Omental fat pad (tissue), 4 donors: ENCODE measurements around the gene FH. TPM values are rescaled to one million over a fixed set of nuclear protein-coding genes. Genes with fewer than 3 reads are reported as not detected.

ENCODE experiments used
- ATAC-seq: fragments of 150-250 bp; one replicate; pipeline ENCODE4 v1.9.1; 2016; ENCODE audit warnings: mild to moderate bottlenecking, moderate library complexity; ENCODE audit not compliant: low FRiP score
- DNase-seq: peaks from one replicate; pipeline ENCODE4 v3.0.0-alpha.2; 2019; ENCODE audit warnings: low spot score
- CTCF ChIP-seq, 3 donors: fragments of 450-650 bp; IDR thresholded peaks; one replicate each; pipeline ENCODE4 v1.5.1; 2016 to 2017; ENCODE audit warnings: antibody characterized with exemption in 3 of 3, mild to moderate bottlenecking in 3 of 3, moderate library complexity in 2 of 3
- total RNA-seq, 4 donors: library from RNA; depleted of rRNA; stranded (reverse); fragments of >200 nt; gene quantifications; one replicate each; pipeline ENCODE4 v1.1.0, GENCODE V29; 2016

Gene FH
- total RNA-seq, 4 donors from 2014 or later = 28.5 to 61.6 (median 47.0) TPM

- DNase-seq = no peak
- no peak for ATAC-seq
- no peak for TF ChIP-seq CTCF (IDR thresholded peaks at IDR 0.05)
Measured at GRCh38 chr1:241525026-241525425, 5.5 kb upstream of the FH start.

GRCh38 chr1:241521718-241522117, 2.2 kb upstream of the FH start:
- TF ChIP-seq CTCF (IDR thresholded peaks at IDR 0.05) = no peak
- DNase-seq (no peak), ATAC-seq (no peak)

- ATAC-seq (no peak), DNase-seq (no peak)
- TF ChIP-seq CTCF (IDR thresholded peaks at IDR 0.05) = no peak
Measured at GRCh38 chr1:241520080-241520465, 518 bp upstream of the FH start.

- ATAC-seq (peak; percentile 63), DNase-seq (no peak)
- no peak for TF ChIP-seq CTCF (IDR thresholded peaks at IDR 0.05)
Measured at GRCh38 chr1:241518476-241519307, 863 bp downstream of the FH start.

GRCh38 chr1:241513378-241513777, 6.2 kb downstream of the FH start:
- DNase-seq = no peak
- no peak for TF ChIP-seq CTCF (IDR thresholded peaks at IDR 0.05)
- no peak for ATAC-seq

- TF ChIP-seq CTCF (IDR thresholded peaks at IDR 0.05) = no peak
- ATAC-seq = no peak
Measured at GRCh38 chr1:241507189-241507863, 12.2 kb downstream of the FH start.

GRCh38 chr1:241503444-241503843, 16.1 kb downstream of the FH start:
- ATAC-seq (no peak), DNase-seq (no peak)
- TF ChIP-seq CTCF (IDR thresholded peaks at IDR 0.05) = no peak

More at GRCh38 chr1:241507189-241507863, 12.2 kb downstream of the FH start:
- no peak for DNase-seq
